Measurements from ENCODE around the gene ADCY9. TPM values are rescaled to one million over a fixed set of nuclear protein-coding genes. Genes with fewer than 3 reads are reported as not detected.

ADCY9 gene
- total and polyA plus RNA-seq, 7 donors: 1.8 to 28.0 (median 12.5) TPM

DNA sequence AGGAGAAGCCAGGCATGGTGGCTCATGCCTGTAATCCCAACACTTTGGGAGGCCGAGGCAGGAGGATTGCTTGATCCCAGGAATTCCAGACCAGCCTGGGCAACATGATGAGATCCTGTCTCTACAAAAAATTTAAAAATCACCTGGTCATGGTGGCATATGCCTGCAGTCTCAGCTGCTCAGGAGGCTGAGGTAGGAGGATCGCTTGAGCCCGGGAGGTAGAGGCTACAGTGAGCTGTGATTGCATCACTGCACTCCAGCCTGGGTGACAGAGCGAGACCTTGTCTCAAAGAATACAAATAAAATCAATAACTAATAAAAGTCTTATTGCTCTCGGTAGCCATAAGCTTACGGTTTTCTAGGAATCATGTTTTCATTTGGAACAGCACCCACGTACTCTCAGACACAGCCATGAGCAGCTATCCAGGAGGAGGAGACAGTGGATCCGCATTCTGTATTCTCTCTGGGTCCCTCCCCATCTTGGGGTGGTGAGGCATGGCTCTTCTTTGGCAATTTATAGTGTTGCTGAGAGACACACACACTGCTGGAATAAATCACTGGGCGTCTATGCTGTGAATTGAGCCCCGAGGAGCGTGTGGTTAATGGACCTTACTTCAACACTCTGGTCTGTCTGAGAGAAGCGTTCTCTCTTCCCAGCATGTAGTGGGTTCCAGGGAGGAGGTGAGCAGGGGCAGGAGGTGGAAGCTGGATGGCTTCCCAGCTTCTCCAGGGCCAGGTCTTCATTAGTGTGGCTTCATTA is 8.5 kb upstream of the ADCY9 start:
- Histone ChIP-seq H3K27me3 (no peaks in the 10 kb centered on the region), H3K4me1 (no peaks in the 10 kb centered on the region), H3K9me3 (no peaks in the 10 kb centered on the region), H3K27ac (no peak overlapping the region), H3K36me3 (no peaks in the 10 kb centered on the region), H3K4me3 (no peak overlapping the region)
- DNase-seq: no peak
- WGBS, 2 donors: 84 to 90% methylated on average over 12 of the region's 12 CpGs
- TF ChIP-seq, protein P1, sequence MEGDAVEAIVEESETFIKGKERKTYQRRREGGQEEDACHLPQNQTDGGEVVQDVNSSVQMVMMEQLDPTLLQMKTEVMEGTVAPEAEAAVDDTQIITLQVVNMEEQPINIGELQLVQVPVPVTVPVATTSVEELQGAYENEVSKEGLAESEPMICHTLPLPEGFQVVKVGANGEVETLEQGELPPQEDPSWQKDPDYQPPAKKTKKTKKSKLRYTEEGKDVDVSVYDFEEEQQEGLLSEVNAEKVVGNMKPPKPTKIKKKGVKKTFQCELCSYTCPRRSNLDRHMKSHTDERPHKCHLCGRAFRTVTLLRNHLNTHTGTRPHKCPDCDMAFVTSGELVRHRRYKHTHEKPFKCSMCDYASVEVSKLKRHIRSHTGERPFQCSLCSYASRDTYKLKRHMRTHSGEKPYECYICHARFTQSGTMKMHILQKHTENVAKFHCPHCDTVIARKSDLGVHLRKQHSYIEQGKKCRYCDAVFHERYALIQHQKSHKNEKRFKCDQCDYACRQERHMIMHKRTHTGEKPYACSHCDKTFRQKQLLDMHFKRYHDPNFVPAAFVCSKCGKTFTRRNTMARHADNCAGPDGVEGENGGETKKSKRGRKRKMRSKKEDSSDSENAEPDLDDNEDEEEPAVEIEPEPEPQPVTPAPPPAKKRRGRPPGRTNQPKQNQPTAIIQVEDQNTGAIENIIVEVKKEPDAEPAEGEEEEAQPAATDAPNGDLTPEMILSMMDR (IDR thresholded peaks at IDR 0.05): no peak
- no peak for TF ChIP-seq POLR2A (IDR thresholded peaks at IDR 0.05)
- no peak for TF ChIP-seq POLR2AphosphoS5 (IDR thresholded peaks at IDR 0.05)
- TF ChIP-seq EP300 (IDR thresholded peaks at IDR 0.05): no peak
- intact Hi-C loops (cut with DNase I): no loop called here

DNA sequence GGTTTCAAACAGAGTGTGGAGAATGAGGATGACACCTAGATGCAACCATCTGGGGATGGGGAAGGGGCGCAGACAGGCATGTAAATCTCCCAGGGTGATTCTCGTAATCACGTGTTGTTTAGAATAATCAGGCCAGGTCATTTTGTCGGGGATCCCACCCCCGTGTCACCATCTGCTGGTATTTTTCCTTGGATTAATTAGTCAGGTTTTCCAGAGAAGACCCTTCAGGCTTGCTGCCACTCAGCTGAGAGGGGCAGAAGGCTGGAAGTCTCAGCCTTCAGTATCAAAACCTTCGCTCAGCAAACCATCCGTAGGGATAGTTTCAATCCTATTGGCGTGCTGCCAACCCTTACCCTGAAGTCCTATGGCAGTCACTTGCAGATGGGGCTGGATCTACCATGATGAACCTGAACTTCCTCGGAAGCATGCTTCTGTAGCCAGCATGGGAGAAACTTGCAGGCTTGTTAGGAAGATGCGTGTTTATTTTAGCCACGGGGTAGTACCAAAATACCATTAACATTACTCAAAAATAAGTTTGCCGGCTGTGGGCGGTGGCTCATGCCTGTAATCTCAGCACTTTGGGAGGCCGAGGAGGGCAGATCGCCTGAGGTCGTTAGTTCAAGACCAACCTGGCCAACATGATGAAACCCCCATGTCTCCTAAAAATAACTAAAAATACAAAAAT is 7.5 kb upstream of the ADCY9 start:
- Histone ChIP-seq H3K4me1 (no peaks in the 10 kb centered on the region), H3K27me3 (no peaks in the 10 kb centered on the region), H3K4me3 (no peak overlapping the region), H3K27ac (no peak overlapping the region), H3K9me3 (no peaks in the 10 kb centered on the region), H3K36me3 (no peaks in the 10 kb centered on the region)
- DNase-seq: no peak
- WGBS, 2 donors: 73 to 81% methylated on average over 16 of the region's 16 CpGs
- intact Hi-C loops (cut with DNase I): no loop called here
- TF ChIP-seq POLR2A (IDR thresholded peaks at IDR 0.05): no peak
- no peak for TF ChIP-seq POLR2AphosphoS5 (IDR thresholded peaks at IDR 0.05)
- TF ChIP-seq, protein P1 (IDR thresholded peaks at IDR 0.05): no peak
- TF ChIP-seq EP300 (IDR thresholded peaks at IDR 0.05): no peak

DNA sequence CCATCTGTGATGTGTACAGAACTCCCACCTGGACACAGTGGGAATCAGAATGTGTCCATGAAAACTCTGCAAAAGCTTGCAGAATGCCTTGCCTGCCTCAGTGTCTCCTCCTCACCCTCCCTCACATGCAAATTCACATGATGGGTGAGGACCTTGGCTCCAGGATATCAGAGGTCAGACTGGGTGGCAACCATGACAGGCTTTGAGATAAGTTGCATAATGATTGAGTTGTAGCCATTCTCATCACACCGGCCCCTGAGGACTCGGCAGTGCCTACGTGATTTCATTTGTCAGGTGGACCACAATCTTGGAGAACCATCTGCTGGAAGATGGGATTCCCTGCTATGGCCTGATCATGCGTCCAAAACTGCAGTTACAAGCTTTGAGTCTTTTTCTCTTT is 3.9 kb upstream of the ADCY9 start:
- H3K27ac ChIP-seq: no peak overlapping the region
- no peaks in the 10 kb centered on the region for H3K36me3 ChIP-seq
- peaks cover 0 to 14% (median 7%) of the 10 kb centered on the region in 4 donors for H3K4me1 ChIP-seq
- no peak for TF ChIP-seq POLR2AphosphoS5 (IDR thresholded peaks at IDR 0.05)
- TF ChIP-seq, protein P1 (IDR thresholded peaks at IDR 0.05): no peak
- TF ChIP-seq POLR2A (IDR thresholded peaks at IDR 0.05): no peak
- no peak for TF ChIP-seq EP300 (IDR thresholded peaks at IDR 0.05)
- H3K27me3 ChIP-seq: no peaks in the 10 kb centered on the region
- 93 to 95% methylated on average over 4 of the region's 4 CpGs for whole genome bisulfite sequencing, 2 donors
- H3K9me3 ChIP-seq: no peaks in the 10 kb centered on the region
- intact Hi-C loops (cut with DNase I): no loop called here
- DNase-seq: no peak
- no peak overlapping the region for H3K4me3 ChIP-seq

DNA sequence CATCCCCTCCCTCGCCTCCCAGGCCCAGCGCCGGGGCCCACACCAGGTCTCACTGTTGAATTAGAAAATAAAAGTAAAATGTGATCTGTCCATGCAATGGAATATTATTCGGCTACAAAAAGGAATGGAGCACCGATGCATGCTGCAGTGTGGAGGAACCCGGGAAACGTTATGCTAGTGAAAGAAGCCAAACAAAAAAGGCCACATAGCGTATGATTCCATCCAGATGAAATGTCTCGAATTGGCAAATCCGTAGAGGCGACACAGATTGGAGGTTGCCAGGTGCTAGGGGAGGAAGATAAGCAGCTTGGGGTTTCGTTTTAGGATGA is 972 bp upstream of the ADCY9 start:
- peak overlapping the region; percentile 78 to 88 (median 84) for H3K27ac ChIP-seq
- no peaks in the 10 kb centered on the region for H3K36me3 ChIP-seq
- WGBS, 2 donors: 87 to 92% methylated on average over 12 of the region's 12 CpGs
- intact Hi-C loops (cut with DNase I): loop anchor here (2.0 to 5.0 kb wide), 4 partner anchors 65 to 425 kb away; no protein-coding TSS in a partner anchor
- H3K4me1 ChIP-seq: peaks cover 0 to 42% (median 35%) of the 10 kb centered on the region in 4 donors
- TF ChIP-seq EP300 (IDR thresholded peaks at IDR 0.05): no peak
- no peak for TF ChIP-seq POLR2A (IDR thresholded peaks at IDR 0.05)
- TF ChIP-seq POLR2AphosphoS5 (IDR thresholded peaks at IDR 0.05): no peak
- TF ChIP-seq, protein P1 (IDR thresholded peaks at IDR 0.05): no peak
- H3K27me3 ChIP-seq: no peaks in the 10 kb centered on the region
- H3K4me3 ChIP-seq: peak overlapping the region in 3 of 4 donors; percentile 61 to 75 (median 65)
- DNase-seq: no peak
- no peaks in the 10 kb centered on the region for H3K9me3 ChIP-seq
